SH-SY5Y (cell line): ENCODE results near the gene KIRREL2.

Source experiments
- GATA2 ChIP-seq: IDR thresholded peaks from 2 replicates; pipeline ENCODE4 v1.6.1; 2011; ENCODE audit warnings: mild to moderate bottlenecking, low read depth, low read length
- GATA3 ChIP-seq: IDR thresholded peaks from 2 replicates; pipeline ENCODE4 v1.6.1; 2011; ENCODE audit warnings: low read depth, mild to moderate bottlenecking, low read length, moderate library complexity

The KIRREL2 gene

DNA sequence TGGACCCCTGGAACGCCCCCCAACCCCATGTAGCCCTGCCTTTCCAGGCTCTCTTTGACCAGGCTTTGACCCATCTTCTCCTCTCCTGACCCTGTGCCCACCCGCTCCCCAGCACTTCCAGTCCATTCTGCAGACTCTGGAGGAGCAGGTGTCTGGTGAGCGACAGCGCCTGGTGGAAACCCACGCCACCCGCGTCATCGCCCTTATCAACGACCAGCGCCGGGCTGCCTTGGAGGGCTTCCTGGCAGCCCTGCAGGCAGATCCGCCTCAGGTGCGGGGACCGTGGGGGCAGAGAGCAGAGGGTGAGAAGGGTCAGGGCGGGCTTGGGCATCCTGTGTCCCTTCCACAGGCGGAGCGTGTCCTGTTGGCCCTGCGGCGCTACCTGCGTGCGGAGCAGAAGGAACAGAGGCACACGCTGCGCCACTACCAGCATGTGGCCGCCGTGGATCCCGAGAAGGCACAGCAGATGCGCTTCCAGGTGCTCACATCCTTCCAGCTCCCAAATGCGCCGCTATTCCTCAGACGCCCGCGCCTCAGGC is 17.8 kb downstream of the KIRREL2 start:
- no peak for TF ChIP-seq GATA2
- no peak for TF ChIP-seq GATA3

DNA sequence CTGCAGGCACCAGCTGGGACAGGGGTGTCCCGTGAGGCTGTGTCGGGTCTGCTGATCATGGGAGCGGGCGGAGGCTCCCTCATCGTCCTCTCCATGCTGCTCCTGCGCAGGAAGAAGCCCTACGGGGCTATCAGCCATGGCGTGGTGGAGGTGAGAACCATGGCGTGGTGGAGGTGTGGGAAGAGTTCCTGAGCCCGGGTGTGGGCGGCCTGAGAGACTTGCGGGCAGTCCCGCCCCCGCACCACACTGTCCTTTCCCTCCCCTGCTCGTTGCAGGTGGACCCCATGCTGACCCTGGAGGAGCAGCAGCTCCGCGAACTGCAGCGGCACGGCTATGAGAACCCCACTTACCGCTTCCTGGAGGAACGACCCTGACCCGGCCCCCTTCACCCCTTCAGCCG is 22.4 kb downstream of the KIRREL2 start:
- no peak for TF ChIP-seq GATA3
- no peak for TF ChIP-seq GATA2

DNA sequence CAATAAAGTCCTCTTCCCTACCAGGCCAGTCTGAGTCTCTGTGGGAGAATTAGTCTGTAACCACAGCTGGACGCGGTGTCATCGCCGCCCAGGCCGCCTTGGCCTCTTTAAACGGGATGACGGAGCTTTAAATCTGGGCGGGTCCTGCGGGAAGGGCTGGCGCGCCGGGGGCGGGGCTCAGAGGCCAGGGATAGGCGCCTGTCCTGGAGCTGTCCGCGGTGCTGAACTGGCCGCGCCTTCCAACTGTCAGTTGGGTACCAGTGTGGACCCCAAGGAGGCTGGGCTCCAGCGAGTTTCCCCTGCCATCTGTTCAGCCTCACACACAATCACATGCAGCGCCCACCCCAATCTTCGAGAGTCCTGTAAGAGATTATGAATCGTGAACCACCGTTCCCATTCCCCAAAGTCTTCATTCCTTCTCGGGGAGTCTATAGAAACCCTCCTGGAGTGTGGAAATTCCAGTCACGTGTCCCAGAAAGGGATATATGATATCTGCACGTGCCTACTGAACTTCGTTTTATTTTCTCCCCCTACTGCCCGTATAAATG is 23.1 kb downstream of the KIRREL2 start:
- TF ChIP-seq GATA2 (no peak), GATA3 (no peak)

DNA sequence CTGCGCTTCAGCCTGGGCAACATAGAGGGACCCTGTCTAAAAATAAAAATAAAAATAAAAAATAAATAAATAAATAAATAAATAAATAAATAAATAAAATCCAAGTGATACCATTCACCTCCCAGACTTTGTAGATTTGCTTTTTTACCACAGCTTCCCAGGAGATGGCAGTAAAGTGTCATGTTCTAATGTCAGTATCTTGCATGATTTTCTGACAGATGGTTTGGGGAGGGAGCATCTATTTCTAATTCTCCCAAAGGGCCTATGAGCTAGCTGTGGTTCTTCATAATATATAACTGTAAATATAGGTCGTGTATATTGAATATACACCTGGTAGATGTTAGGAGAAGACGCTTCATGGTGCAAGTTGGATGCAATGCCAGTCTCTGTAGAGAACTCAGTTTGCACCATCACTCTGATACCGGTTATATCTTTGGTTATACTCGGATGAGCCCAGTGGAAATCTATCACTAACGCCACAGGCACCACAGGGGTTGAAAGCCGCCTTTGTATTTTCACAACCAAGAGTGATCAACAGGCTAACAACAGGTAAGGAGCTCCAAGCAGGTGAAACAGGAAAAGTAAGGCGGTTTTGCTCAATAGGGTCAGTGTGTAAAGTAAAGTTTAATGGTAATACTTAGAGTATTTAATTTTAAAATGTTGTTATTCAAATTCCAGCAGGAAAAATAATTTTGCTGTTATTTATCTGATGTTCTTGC is 25.6 kb downstream of the KIRREL2 start:
- TF ChIP-seq GATA3 (no peak), GATA2 (no peak)

DNA sequence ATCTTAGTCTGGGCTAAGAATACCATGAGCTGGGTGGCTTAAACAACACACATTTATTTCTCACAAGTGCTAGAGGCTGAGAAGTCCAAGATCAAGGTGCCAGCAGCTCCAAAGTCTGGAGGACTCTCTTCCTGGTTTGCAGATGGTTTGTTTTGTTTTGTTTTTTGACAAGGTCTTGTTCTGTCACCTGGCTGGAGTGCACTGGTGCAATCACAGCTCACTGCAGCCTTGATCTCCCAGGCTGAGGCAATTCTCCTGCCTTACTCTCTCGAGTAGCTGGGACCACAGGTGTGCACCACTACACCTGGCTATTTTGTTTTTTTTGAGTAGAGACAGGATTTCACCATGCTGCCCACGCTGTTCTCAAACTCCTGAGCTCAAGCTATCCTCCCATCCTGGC is 27.2 kb downstream of the KIRREL2 start:
- TF ChIP-seq GATA2 = no peak
- TF ChIP-seq GATA3 = no peak

DNA sequence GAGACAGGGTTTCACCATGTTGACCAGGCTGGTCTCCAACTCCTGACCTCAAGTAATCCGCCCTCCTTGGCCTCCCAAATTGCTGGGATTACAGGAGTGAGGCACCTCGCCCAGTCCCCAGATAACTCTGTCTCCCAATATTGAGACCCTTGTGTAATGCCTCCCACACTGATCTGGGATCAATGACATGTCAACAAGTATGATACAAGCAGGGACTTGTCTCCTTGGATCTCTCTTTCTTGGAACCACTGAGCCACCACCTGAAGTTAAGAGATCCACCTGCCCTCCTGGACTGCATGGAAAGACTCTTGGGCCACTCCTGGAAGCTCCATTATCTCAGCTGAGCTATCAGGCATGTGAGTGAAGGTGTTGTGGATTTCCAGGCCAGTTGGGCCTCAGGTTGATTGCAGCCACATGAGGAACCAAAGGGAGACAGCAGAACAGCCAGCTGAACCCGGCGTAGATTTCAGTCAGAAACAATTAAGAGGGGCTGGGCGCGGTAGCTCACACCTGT is 28.6 kb downstream of the KIRREL2 start:
- TF ChIP-seq GATA2 (no peak), GATA3 (no peak)

DNA sequence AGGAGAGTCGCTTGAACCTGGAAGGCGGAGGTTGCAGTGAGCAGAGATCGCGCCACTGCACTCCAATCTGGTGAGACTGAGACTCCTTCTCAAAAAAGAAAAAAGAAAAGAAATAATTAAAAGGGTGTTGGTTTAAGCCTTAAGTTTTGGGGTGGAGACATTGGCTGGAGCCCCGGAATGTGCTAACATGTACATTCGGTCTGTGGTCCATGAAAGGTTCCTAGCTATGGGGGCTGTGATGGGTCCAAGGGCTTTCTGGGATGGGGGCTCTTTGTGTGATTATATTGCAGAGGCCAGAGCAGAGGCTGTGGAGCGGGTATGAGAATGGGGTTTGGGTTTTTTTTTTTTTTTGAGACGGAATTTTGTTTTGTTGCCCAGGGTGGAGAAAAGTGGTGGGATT is 29.2 kb downstream of the KIRREL2 start:
- TF ChIP-seq GATA3 = no peak
- no peak for TF ChIP-seq GATA2

DNA sequence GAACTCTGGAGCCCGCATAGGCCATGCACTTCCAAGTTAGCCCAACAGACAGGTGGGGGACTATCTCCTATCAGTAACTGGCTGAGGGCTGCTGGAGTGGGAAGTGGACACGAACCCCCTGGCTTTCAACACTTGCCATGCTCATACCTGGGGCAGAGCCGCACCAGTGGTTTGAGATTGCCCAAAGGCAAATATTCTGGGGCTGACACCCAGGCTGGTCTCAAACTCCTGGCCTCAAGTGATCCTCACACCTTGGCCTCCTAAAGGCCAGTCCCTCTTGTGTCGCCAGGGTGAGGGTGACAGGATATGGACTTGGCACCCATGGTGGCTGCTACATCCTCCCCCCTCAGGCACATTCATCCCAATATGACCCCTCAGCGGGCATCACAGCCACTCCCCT is 30.5 kb downstream of the KIRREL2 start:
- TF ChIP-seq GATA2 = no peak
- no peak for TF ChIP-seq GATA3

DNA sequence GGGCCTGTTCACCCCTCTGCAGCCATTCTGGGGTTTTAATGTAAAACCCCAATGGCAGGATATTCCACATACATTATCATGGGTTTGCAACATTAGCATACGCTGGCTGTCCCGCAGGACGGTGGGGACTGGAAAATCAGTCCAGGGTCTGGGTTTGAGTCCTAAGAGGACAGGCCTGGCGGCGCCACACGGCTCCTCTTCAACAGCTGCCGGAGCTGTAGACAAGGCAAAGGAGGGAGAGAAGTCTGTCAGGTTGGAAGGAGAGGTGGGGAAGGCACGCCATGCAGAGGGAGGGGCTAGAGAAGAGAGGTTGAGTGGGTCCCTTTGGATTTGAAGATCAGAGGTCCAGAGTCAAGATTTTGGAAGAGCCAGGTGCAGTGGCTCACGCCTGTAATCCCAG is 31.7 kb downstream of the KIRREL2 start:
- TF ChIP-seq GATA3 (no peak), GATA2 (no peak)

DNA sequence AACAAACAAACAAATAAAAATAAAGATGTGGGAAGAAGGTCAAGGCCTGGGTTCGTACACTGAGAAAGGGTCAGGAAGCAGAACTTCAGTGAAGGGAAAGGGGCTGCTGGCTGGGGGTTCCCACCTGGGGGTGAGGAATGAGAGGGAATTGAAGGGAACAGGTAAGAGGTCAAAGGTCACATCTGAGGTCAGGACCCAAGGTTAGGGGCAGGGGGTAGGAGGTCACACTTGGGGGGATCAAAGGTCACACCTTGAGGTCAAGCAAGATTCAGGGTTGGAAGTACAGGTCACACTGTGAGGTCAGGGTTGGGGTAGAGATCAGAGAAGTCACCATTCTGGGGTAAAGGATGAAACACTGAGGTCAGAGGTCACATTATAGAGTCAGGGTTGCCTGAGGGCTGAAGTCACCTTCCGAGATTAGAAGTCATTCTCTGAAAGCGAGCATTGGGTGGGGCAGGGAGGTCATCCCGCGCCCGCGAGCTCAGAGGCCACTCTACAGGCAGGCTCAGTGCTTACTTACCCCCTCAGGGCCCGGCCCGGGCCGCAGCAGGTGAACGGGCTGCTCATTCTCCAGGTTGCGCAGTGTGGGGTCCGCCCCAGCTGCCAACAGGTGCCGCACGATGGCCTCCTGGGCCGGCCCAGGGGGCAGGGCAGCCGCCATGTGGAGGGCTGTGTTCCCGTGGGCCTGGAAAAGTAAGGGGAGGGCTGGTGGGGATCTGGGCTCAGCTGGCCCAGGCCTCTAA is 32.8 kb downstream of the KIRREL2 start:
- TF ChIP-seq GATA3 (no peak), GATA2 (no peak)

DNA sequence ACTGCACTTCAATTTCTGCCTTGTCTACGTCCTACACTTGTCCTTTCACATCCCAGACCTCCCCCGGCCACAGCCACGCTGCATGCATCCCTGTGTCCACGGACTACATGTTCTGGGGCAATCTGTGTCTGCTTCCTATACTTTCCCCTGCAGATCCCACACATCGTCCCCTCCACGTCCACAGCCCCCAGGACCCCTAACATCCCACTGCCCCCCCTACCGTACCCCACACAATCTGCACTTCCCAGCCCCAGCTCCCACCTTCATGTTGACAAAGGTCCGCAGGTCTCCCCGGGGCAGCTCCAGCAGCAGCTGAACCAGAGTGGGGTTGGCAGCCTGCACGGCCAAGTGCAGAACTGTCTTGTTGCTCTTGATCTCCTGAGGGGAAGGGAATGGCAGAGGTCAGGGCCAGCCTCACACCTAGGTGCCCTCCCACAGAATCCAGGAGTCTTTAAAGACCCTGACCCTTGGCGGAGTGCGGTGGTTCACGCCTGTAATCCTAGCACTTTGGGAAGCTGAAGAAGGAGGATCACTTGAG is 33.5 kb downstream of the KIRREL2 start:
- TF ChIP-seq GATA3 (no peak), GATA2 (no peak)

DNA sequence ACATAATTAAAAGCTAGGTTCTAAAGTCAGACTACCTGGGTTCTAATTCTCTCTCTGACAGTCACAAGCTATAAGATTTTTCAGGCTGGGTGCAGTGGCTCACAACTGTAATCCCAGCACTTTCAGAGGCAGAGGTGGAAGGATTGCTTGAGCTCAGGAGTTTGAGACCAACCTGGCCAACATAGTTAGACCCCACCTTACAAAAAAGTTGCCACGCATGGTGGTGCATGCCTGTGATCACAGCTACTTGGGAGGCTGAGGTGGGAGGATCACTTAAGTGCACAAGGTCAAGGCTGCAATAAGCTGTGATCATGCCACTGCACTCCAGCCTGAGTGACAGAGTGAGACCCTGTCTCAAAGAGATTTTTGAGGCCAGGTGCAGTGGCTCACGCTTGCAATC is 37.6 kb downstream of the KIRREL2 start:
- TF ChIP-seq GATA2 (no peak), GATA3 (no peak)

DNA sequence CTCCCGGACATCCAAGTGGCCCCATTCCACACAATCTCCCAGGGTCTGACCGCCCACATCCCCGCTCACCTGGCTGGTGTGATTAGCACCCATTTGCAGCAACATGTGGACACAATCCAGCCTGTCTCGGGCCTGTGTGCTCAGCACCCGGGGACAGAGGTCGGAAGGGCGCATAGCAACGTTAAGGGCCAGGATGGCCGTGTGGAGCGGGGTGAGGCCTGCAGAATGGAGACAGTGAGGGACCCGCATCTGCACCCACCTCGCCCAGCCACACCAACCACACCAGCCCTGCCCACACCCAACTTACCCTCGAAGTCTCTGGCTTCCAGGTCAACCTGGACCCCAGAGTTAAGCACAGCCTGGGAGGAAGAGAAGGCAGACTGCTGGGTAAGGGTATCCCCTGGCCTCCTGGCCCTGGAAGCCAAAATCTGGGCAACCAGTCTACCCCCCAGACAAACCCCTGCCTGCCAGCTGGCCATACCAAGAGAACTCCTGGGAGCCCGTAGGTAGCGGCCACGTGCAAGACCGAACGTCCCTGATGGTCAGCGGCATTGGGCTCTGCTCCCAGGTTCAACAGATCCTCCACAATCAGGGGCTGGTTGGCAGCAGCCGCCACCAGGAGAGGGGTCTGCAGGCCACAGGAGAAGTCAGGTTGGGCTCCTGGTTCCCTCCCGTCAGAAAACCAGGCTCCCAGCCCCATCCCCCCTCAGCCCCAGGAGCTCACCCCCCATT is 39.4 kb downstream of the KIRREL2 start:
- TF ChIP-seq GATA2 = no peak
- TF ChIP-seq GATA3 = no peak

DNA sequence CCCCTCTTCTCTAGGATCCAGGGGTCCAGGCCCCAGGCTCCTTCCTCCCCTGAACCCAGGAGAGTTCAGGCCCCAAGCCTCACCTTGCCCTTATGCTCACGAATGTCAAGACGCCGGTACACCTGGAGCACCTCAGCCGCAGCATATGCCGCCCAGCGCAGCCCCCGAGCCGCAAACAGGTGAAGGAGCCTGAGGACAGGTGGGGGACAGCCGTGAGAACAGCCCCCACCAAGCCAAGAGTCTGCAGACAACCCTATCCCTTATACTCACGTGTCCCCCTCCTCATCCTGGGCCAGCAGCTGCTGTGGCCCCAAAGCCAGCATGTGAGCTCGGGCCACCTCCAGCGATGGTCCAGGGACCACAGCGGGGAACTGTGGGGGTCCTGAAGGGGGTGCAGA is 39.9 kb downstream of the KIRREL2 start:
- TF ChIP-seq GATA2 = no peak
